ENCODE results near the gene LY6G5B.

GRCh38 chr6:31705931-31706330 is 36.2 kb downstream of the LY6G5B start:
- TF ChIP-seq CTCF (IDR thresholded peaks at IDR 0.05): no peak
- TF ChIP-seq POLR2AphosphoS5 (IDR thresholded peaks at IDR 0.05): no peak
- TF ChIP-seq POLR2A (IDR thresholded peaks at IDR 0.05): no peak

Measured in sigmoid colon (tissue), 4 donors.